ENCODE data around the gene LYZL6.
"Not testable (repeated sequence)": the region's sequence is repeated elsewhere in the genome, so short reads cannot be mapped to it uniquely, and the experiment has no call there.

Gene LYZL6

GRCh38 chr17:35953720-35954119 lies 10.2 kb upstream of the LYZL6 start:
- no peak overlapping the region for H3K27ac ChIP-seq
- CTCF ChIA-PET, result no interaction called here
- no peak for TF ChIP-seq CTCF (conservative IDR thresholded peaks at IDR 0.05; ENCODE audit: low read depth)
- no peak for DNase-seq (ENCODE audit: low spot score)
- POLR2A ChIA-PET (ENCODE audit: low non-redundant PET), result no interaction called here

GRCh38 chr17:35949401-35949800 lies 5.9 kb upstream of the LYZL6 start:
- CTCF ChIA-PET, result no interaction called here
- no peak overlapping the region for H3K27ac ChIP-seq
- POLR2A ChIA-PET (ENCODE audit: low non-redundant PET), result no interaction called here

GRCh38 chr17:35948092-35948491 lies 4.6 kb upstream of the LYZL6 start:
- no peak for DNase-seq (ENCODE audit: low spot score)
- no peak for TF ChIP-seq CTCF (conservative IDR thresholded peaks at IDR 0.05; ENCODE audit: low read depth)
- ChIA-PET POLR2A (ENCODE audit: low non-redundant PET) (no interaction called here), CTCF (interaction anchor here (0.6 to 0.8 kb wide), 4 partner anchors 17 to 547 kb away, joined by 3 to 7 read pairs (median 5); no protein-coding TSS in a partner anchor)
- H3K27ac ChIP-seq, result no peak overlapping the region

More at GRCh38 chr17:35949401-35949800, 5.9 kb upstream of the LYZL6 start:
- TF ChIP-seq CTCF (conservative IDR thresholded peaks at IDR 0.05; ENCODE audit: low read depth), result no peak
- DNase-seq (ENCODE audit: low spot score), result no peak

GRCh38 chr17:35947156-35947585 lies 3.7 kb upstream of the LYZL6 start:
- TF ChIP-seq CTCF (conservative IDR thresholded peaks at IDR 0.05; ENCODE audit: low read depth), result peak; percentile 97
- no peak overlapping the region for H3K27ac ChIP-seq
- DNase-seq (ENCODE audit: low spot score), result peak; percentile 36
- ChIA-PET POLR2A (ENCODE audit: low non-redundant PET) (no interaction called here), CTCF (interaction anchor here (0.6 to 0.8 kb wide), 3 partner anchors 16 to 237 kb away, joined by 3 to 7 read pairs (median 3); no protein-coding TSS in a partner anchor)

GRCh38 chr17:35944151-35944550 lies 638 bp upstream of the LYZL6 start:
- DNase-seq (ENCODE audit: low spot score), result no peak
- no peak for TF ChIP-seq CTCF (conservative IDR thresholded peaks at IDR 0.05; ENCODE audit: low read depth)
- CTCF ChIA-PET, result interaction anchor here (0.6 kb wide), 1 partner anchor 113 kb away, joined by 3 read pairs; no protein-coding TSS in a partner anchor
- POLR2A ChIA-PET (ENCODE audit: low non-redundant PET), result no interaction called here
- no peak overlapping the region for H3K27ac ChIP-seq

GRCh38 chr17:35942588-35943186 lies 826 bp downstream of the LYZL6 start:
- CTCF ChIA-PET, result interaction anchor here (0.6 kb wide), 1 partner anchor 16 kb away, joined by 5 read pairs; no protein-coding TSS in a partner anchor
- TF ChIP-seq CTCF (conservative IDR thresholded peaks at IDR 0.05; ENCODE audit: low read depth), result no peak
- POLR2A ChIA-PET (ENCODE audit: low non-redundant PET), result no interaction called here
- H3K27ac ChIP-seq, result no peak overlapping the region
- no peak for DNase-seq (ENCODE audit: low spot score)

- CTCF ChIA-PET, result interaction anchor here (0.7 kb wide), 1 partner anchor 51 kb away, joined by 4 read pairs; no protein-coding TSS in a partner anchor
- POLR2A ChIA-PET (ENCODE audit: low non-redundant PET); DNase-seq (ENCODE audit: low spot score); H3K27ac ChIP-seq: not testable (repeated sequence)
Measured at GRCh38 chr17:35938492-35938891, 5.0 kb downstream of the LYZL6 start.

Data from RWPE1 (cell line).